Fibroblast of the aortic adventitia (primary cell): ENCODE measurements around the gene MRTFB. TPM values are rescaled to one million over a fixed set of nuclear protein-coding genes. Genes with fewer than 3 reads are reported as not detected.

Source experiments
- DNase-seq: peaks from one replicate; pipeline ENCODE4 v3.0.0-alpha.2; 2010; ENCODE audit warnings: low read depth
- H3K4me3 ChIP-seq: 2 replicates; pipeline ENCODE4 v1.5.1; 2011; ENCODE audit warnings: low read depth, mild to moderate bottlenecking, control low read depth, low read length, moderate library complexity
- total RNA-seq: library from RNA; depleted of rRNA; stranded (reverse); fragments of >200 nt; gene quantifications from 2 replicates; pipeline ENCODE4 v1.2.3, GENCODE V29; 2012; ENCODE audit warnings: low replicate concordance
- TF ChIP-seq, protein P1 (sequence below): IDR thresholded peaks from 2 replicates; pipeline ENCODE4 v1.5.1; 2011; ENCODE audit warnings: mild to moderate bottlenecking, low read length, control low read depth, inconsistent platforms; ENCODE audit not compliant: insufficient read depth

MRTFB gene
- total RNA-seq, 1 donor, result 13.2 TPM

DNA sequence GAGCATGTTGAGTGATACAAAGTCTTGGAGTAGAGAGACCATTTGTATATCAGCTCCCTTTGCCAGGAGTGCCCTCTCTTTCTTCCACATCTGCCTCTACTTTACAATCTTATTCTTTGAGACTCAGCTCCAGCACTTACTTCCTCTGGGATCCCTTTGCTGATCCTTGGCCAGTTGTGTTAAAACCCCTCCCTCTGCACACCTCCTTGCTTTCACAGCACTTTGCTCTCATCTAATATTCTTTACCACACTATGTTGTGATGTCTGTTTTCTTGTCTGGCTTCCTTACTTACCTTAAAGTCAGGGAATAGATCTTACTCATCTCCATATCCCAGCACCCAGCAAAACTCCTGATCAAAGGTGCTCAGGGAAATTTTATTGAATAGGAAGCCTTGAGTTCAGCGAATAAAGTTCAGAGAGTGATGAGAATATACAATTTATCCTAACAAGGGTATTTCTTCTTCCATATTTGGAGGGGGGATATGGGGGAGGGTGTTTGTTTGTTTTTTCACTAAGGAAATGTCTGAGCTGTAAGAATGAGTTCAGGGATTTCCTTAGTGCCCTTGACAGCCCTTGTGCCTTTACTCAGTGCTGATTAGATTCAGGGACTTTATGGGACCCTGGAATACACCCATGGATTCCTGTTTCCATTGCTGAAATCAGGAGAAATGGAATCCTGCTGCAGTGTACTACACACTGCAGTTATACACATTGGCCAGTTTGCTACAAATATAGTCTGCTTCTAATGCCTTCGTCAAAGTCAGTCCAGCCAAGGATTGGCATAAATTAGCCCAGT lies 32.0 kb downstream of the MRTFB start:
- DNase-seq, result no peak
- TF ChIP-seq, protein P1, sequence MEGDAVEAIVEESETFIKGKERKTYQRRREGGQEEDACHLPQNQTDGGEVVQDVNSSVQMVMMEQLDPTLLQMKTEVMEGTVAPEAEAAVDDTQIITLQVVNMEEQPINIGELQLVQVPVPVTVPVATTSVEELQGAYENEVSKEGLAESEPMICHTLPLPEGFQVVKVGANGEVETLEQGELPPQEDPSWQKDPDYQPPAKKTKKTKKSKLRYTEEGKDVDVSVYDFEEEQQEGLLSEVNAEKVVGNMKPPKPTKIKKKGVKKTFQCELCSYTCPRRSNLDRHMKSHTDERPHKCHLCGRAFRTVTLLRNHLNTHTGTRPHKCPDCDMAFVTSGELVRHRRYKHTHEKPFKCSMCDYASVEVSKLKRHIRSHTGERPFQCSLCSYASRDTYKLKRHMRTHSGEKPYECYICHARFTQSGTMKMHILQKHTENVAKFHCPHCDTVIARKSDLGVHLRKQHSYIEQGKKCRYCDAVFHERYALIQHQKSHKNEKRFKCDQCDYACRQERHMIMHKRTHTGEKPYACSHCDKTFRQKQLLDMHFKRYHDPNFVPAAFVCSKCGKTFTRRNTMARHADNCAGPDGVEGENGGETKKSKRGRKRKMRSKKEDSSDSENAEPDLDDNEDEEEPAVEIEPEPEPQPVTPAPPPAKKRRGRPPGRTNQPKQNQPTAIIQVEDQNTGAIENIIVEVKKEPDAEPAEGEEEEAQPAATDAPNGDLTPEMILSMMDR, result no peak
- no peak overlapping the region for H3K4me3 ChIP-seq

DNA sequence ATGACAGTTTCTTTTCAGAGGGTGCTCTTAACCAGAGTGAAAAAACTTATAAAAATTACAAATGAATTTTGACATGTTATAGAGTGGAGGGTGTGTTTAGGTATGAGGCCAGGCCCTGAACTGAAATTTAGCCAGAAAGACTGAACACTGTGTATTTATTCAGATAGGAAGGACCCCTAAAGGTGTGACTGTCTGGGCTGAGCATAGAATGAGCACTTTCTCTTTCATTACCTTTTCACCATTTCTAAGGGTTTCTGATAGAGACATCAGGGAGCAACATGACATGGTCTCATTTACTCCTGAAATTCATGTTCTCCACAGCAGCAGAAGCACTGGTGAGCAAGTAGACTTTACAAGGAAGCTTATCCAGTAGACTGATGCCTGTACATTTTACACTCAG lies 32.9 kb downstream of the MRTFB start:
- no peak for DNase-seq
- TF ChIP-seq, protein P1, result no peak
- no peak overlapping the region for H3K4me3 ChIP-seq

DNA sequence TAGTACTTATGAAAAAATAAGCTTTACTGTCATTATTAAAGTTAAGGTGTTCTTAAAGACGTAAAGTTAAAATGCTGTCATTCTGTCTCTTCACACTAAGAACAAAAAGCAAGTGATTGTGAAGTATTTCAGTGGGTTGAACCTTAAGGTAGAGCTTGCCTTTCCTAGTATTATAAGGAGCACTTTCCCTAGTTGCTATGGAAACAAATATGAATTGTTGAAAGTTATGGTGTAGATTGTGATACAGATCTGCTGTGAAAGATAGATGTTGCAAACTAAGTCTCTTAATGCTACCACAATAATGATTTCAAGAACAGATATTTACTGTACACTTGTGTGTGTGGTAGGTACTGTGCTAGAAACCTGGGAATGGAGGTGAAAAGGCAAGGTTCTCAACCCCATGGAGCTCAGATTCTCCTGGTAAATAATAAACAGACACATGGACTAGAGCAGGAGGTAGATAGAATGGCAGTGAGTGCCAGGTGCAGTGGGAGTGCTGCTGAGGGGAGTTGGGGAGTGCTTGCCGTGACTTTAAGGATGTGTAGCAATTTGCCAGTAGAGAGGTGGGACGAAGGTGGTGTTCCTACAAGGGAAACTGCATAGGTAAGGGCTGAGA lies 34.7 kb downstream of the MRTFB start:
- no peak for DNase-seq

DNA sequence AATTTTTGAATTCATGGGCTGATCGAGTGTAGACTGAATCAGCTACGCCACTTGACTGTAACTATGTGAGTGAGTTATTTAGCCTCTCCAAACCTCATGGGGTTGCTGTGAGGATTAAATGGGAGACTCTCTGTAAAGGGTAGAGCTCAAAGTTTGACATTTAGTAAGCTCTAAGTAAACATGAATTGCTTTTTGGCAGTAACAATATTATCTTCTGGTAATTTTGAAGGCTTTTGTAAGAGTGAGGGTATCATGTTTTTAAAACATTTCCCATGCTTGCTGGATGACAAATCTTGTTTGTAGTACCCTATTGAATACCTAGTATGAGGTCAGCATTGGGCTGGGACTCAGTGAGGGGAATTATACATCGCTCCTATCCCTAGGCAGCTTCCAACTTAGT lies 35.3 kb downstream of the MRTFB start:
- DNase-seq, result no peak
- TF ChIP-seq, protein P1, result no peak
- H3K4me3 ChIP-seq, result no peak overlapping the region

More for the DNA sequence above, 34.7 kb downstream of the MRTFB start:
- no peak overlapping the region for H3K4me3 ChIP-seq
- TF ChIP-seq, protein P1, result no peak

DNA sequence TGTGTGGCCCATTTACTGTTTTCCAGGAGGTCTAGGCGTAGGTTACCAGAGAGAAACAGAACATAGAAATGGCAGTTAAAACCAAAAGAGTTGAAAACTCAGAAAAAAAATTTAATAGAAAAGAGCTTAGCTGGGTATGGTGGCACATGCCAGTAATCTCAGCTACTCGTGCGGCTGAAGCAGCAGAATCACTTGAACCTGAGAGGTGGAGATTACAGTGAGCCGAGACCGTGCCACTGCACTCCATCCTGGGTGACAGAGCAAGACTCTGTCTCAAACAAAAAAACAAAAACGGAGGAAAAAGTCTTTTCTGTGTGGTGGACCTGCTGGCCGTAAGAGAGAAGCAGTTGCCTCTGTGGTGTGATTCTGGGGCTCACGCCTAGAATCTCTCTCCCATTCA lies 35.8 kb downstream of the MRTFB start:
- no peak overlapping the region for H3K4me3 ChIP-seq
- DNase-seq, result no peak
- TF ChIP-seq, protein P1, result no peak

DNA sequence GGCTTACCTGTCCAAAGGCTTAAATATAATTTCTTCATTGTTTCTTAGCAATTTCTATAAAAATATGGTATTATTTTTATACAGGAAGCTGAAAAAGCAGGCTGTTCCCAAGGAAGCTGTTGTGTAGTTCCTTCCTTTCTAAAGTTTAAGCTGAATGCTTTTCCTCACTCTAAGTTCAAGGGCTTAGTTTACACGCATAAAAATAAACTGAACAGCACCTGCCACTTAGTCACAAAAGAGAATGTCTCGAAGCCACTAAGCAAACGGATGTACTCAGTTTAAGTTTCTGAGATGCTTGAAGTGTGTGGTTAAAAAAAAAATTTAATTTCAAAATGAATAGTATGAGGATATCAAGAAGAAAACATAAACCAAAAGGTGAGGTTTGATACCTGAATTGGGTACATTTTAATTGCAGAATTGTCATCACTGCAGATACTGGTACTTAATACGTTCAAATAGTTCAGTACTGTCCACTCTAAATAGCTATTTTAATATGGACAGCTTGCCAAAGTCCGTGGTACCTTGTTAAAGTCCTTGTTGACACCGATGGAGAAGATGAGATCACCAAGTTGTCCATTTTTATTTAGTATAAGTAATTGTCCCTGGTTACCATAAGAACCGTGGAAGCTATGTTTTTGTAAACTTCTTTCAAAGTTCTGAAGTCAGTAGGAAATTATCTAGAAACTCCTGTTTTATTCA lies 38.1 kb downstream of the MRTFB start:
- TF ChIP-seq, protein P1, result no peak
- no peak overlapping the region for H3K4me3 ChIP-seq
- no peak for DNase-seq
